Measurements from ENCODE around the gene ACCSL. TPM values are rescaled to one million over a fixed set of nuclear protein-coding genes. Genes with fewer than 3 reads are reported as not detected.

ACCSL gene
- total and polyA plus RNA-seq, 2 donors (not counting 1 experiment from before 2014, with no cell fraction given) = not detected

GRCh38 chr11:44018127-44018521 is 29.7 kb upstream of the ACCSL start:
- no peak overlapping the region for H3K4me3 ChIP-seq (ENCODE audit: control extremely low read depth in 1 of 5, extremely low read depth in 1 of 5, insufficient read depth in 1 of 5, low read depth in 2 of 5, low read length in 4 of 5)
- no peak for ATAC-seq (ENCODE audit: low read depth)
- no peaks in the 10 kb centered on the region for H3K79me2 ChIP-seq (ENCODE audit: control insufficient read depth, insufficient read depth, low read length)
- Mint-ChIP-seq H3K9me3 (ENCODE audit: insufficient read depth) (peaks cover 7% of the 10 kb centered on the region), H3K27ac (no peak overlapping the region), H3K4me1 (no peaks in the 10 kb centered on the region), H3K4me3 (no peak overlapping the region), H3K27me3 (peaks cover 9% of the 10 kb centered on the region)
- no peaks in the 10 kb centered on the region for H3K27me3 ChIP-seq (replicated peaks in 1 of 4; ENCODE audit: control extremely low read depth in 1 of 4, control insufficient read depth in 3 of 4, insufficient read depth in 4 of 4, low read length in 3 of 4)
- 27% methylated on average over 4 of the region's 4 CpGs for WGBS (ENCODE audit: insufficient coverage)
- POLR2A ChIA-PET = no interaction called here
- no peak overlapping the region for H3K4me2 ChIP-seq (replicated peaks; ENCODE audit: low read depth, low read length, poor library complexity, severe bottlenecking)
- H3K36me3 ChIP-seq (replicated peaks in 1 of 2; ENCODE audit: control extremely low read depth in 1 of 2, control insufficient read depth in 1 of 2, extremely low read depth in 1 of 2, insufficient read depth in 2 of 2, low read length in 1 of 2) = no peaks in the 10 kb centered on the region
- intact Hi-C loops (cut with micrococcal nuclease) = no loop called here
- no peaks in the 10 kb centered on the region for H4K20me1 ChIP-seq (ENCODE audit: control insufficient read depth, insufficient read depth, low read length, poor library complexity, severe bottlenecking)
- no peak overlapping the region for H3K9ac ChIP-seq (ENCODE audit: low read length)
- H2AFZ ChIP-seq (ENCODE audit: insufficient read depth, low read depth, low read length, poor library complexity, severe bottlenecking) = no peak overlapping the region
- no peak for TF ChIP-seq CTCF (IDR thresholded peaks at IDR 0.05)
- no peak for TF ChIP-seq EZH2 (IDR thresholded peaks at IDR 0.05; ENCODE audit: borderline replicate concordance, insufficient read depth, low read depth, low read length, poor library complexity, severe bottlenecking)
- H3K27ac ChIP-seq (ENCODE audit: low read length in 2 of 2) = no peak overlapping the region
- peaks cover 0 to 3% (median 0%) of the 10 kb centered on the region in 3 donors for H3K9me3 ChIP-seq (ENCODE audit: control extremely low read depth in 1 of 3, control insufficient read depth in 2 of 3, insufficient read depth in 1 of 3, low read length in 2 of 3)
- no peak for DNase-seq
- H3K4me1 ChIP-seq (ENCODE audit: control insufficient read depth in 2 of 2, insufficient read depth in 2 of 2, low read length in 2 of 2) = no peaks in the 10 kb centered on the region
- CTCF ChIA-PET = no interaction called here

DNA sequence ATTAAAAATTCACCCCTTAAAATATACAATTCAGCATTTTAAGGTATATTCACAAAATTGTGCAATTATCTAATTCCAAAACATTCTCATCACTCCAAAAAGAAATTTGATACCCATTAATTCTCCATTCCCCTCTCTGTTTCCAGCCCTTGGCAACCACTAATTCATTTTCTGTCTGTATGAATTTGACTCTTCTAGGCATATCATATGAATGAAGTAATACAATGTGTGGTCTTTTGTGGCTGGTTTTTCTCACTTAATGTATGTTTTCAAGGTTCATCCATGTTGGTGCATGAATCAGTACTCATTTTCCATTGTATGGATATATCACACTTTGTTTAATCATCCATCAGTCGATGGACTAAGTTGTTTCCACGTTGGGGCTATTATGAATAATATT is 29.0 kb upstream of the ACCSL start:
- no peak for DNase-seq
- Histone ChIP-seq H3K27me3 (replicated peaks in 1 of 4; ENCODE audit: control extremely low read depth in 1 of 4, control insufficient read depth in 3 of 4, insufficient read depth in 4 of 4, low read length in 3 of 4) (no peaks in the 10 kb centered on the region), H3K4me2 (replicated peaks; ENCODE audit: low read depth, low read length, poor library complexity, severe bottlenecking) (no peak overlapping the region), H3K79me2 (ENCODE audit: control insufficient read depth, insufficient read depth, low read length) (no peaks in the 10 kb centered on the region), H4K20me1 (ENCODE audit: control insufficient read depth, insufficient read depth, low read length, poor library complexity, severe bottlenecking) (no peaks in the 10 kb centered on the region), H3K36me3 (replicated peaks in 1 of 2; ENCODE audit: control extremely low read depth in 1 of 2, control insufficient read depth in 1 of 2, extremely low read depth in 1 of 2, insufficient read depth in 2 of 2, low read length in 1 of 2) (no peaks in the 10 kb centered on the region), H3K4me3 (ENCODE audit: control extremely low read depth in 1 of 5, extremely low read depth in 1 of 5, insufficient read depth in 1 of 5, low read depth in 2 of 5, low read length in 4 of 5) (no peak overlapping the region), H3K9me3 (ENCODE audit: control extremely low read depth in 1 of 3, control insufficient read depth in 2 of 3, insufficient read depth in 1 of 3, low read length in 2 of 3) (peaks cover 0 to 3% (median 0%) of the 10 kb centered on the region in 3 donors), H2AFZ (ENCODE audit: insufficient read depth, low read depth, low read length, poor library complexity, severe bottlenecking) (no peak overlapping the region), H3K4me1 (ENCODE audit: control insufficient read depth in 2 of 2, insufficient read depth in 2 of 2, low read length in 2 of 2) (no peaks in the 10 kb centered on the region), H3K9ac (ENCODE audit: low read length) (no peak overlapping the region), H3K27ac (ENCODE audit: low read length in 2 of 2) (no peak overlapping the region)
- ATAC-seq (ENCODE audit: low read depth) = no peak
- Mint-ChIP-seq H3K4me1 (no peaks in the 10 kb centered on the region), H3K27ac (no peak overlapping the region), H3K4me3 (no peak overlapping the region), H3K9me3 (ENCODE audit: insufficient read depth) (peaks cover 7% of the 10 kb centered on the region), H3K27me3 (peaks cover 12% of the 10 kb centered on the region)
- TF ChIP-seq EZH2 (IDR thresholded peaks at IDR 0.05; ENCODE audit: borderline replicate concordance, insufficient read depth, low read depth, low read length, poor library complexity, severe bottlenecking) = no peak
- TF ChIP-seq CTCF (IDR thresholded peaks at IDR 0.05) = no peak
- 55% methylated on average over 2 of the region's 2 CpGs for WGBS (ENCODE audit: insufficient coverage)
- POLR2A ChIA-PET = no interaction called here
- intact Hi-C loops (cut with micrococcal nuclease) = no loop called here
- CTCF ChIA-PET = no interaction called here

Measured in B cell (primary cell).